Mononuclear cell (primary cell): ENCODE measurements around the gene PSENEN. TPM values are rescaled to one million over a fixed set of nuclear protein-coding genes. Genes with fewer than 3 reads are reported as not detected.
"Not testable (repeated sequence)": the region's sequence is repeated elsewhere in the genome, so short reads cannot be mapped to it uniquely, and the experiment has no call there.

Source experiments
- H3K27me3 ChIP-seq: 2 replicates; pipeline ENCODE4 v1.6.0; 2011; ENCODE audit warnings: low read length, control low read depth; ENCODE audit not compliant: insufficient read depth
- H3K4me1 ChIP-seq: 2 replicates; pipeline ENCODE4 v1.5.1; 2011; ENCODE audit warnings: mild to moderate bottlenecking, low read length, control low read depth; ENCODE audit not compliant: insufficient read depth
- H3K4me3 ChIP-seq: 2 replicates; pipeline ENCODE4 v1.5.1; 2011; ENCODE audit warnings: mild to moderate bottlenecking, low read length, moderate library complexity
- H3K9me3 ChIP-seq: 2 replicates; pipeline ENCODE4 v1.5.1; 2011; ENCODE audit warnings: low read depth, mild to moderate bottlenecking, control low read depth, low read length
- total RNA-seq: library from RNA; depleted of rRNA; stranded (reverse); fragments of >200 nt; gene quantifications from one replicate; pipeline ENCODE4 v1.2.3, GENCODE V29; 2012

PSENEN gene
- total RNA-seq, 1 donor = 8.0 TPM

DNA sequence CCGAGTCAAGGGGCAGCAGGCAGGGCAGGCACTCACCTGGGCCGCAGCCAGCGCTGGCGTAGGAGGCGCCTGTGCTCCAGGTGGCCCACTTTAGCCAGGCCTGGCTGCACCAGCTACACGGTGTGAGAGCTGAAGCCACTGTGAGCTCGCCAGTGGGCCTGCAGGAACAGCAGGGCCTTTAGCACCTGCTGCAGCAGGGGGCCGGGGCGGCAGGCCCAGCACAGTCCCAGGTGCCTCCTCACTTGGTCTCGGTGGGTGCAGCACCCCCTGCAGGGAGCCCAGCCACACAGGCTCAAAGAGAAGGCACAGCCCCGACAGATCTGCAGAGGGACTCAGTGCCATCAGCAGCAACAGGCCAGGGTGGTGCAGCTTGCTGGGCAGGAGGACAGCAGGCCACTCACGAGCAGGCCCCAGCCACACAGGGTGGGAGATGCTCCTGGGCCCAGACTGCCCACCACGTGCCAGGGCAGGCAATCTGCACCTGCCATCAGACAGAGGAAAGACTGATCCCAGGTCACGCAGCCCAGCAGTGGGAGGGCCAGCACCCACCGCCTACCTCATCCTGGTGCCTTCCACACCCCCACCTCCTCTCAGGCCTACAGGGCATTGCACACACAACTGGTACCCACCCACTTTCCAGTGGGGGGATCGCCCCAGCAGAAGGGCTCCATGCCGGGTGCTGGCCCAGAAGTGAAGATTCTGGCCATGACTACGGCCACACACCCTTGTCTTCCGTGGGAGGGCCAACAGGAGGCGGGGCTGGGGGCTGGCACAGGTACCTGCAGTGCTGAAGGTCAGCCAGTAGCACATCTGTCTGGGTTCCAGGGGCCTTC lies 45.7 kb downstream of the PSENEN start:
- Histone ChIP-seq H3K4me3 (no peak overlapping the region), H3K27me3 (no peaks in the 10 kb centered on the region), H3K9me3 (no peaks in the 10 kb centered on the region), H3K4me1 (no peaks in the 10 kb centered on the region)

DNA sequence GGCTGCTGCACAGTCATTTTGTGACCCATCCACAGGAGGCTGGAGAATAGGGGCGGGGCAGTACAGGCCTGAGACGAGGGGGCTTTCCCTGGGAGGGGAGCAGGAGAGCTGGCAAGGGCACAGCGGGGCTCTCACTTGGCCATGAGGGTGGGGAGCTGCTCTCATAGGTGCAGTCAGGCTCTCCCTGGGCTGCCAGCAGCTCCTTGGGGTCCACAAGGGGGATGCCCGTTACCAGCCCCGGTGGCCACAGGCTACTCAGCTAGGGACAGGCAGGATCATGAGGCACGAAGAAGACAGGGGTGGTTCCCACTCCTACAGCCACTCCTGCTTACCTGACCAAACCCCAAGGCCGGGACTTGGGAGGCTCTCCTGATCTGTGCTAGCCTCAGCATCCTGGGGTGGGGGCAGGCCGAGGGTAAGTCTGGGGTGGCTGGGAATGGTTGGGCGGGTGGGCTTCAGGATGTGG lies 46.4 kb downstream of the PSENEN start:
- Histone ChIP-seq H3K4me1 (no peaks in the 10 kb centered on the region), H3K4me3 (no peak overlapping the region), H3K9me3 (no peaks in the 10 kb centered on the region), H3K27me3 (peaks cover 5% of the 10 kb centered on the region)

DNA sequence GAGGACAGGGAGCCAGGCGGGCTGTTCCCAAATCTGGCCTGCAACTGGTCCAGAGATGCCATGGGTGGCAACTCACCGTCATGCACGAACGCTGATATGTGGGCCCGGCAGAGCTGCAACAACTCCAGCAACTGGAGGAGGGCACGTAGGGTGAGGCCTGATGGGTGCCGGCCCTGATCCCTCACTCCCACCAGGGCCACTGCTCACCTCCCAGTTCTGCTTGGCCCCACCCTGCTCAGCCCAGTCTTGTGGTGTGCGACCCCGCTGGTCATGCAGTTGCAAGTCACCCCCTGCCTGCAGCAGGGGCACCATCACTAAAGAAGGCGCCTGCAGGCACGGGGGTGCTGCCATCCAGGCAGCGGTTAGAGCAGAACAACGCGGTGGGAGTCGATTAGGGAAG lies 46.9 kb downstream of the PSENEN start:
- Histone ChIP-seq H3K9me3 (no peaks in the 10 kb centered on the region), H3K27me3 (peaks cover 6% of the 10 kb centered on the region), H3K4me3 (no peak overlapping the region), H3K4me1 (no peaks in the 10 kb centered on the region)

DNA sequence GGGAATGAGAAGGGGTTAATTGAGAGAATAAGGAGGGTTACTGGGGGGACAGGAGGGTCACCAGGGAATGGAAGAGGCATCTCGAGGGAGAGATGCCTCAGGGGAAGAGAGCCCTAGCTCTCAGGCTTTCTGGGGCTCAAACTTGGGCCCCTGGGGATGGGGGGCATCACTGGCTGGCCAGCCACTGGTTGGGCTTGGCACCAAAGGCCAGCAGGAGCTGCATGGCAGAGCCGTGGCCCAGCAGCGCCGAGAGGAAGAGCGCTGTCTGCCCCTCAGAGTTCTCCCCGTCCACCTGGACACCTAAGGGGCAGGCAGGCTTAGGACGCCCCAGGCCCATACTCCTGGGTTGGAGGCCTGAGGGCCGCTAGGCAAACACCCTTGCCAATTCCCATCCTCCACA lies 47.4 kb downstream of the PSENEN start:
- Histone ChIP-seq H3K27me3 (peaks cover 6% of the 10 kb centered on the region), H3K4me3 (no peak overlapping the region), H3K4me1 (no peaks in the 10 kb centered on the region), H3K9me3 (no peaks in the 10 kb centered on the region)

DNA sequence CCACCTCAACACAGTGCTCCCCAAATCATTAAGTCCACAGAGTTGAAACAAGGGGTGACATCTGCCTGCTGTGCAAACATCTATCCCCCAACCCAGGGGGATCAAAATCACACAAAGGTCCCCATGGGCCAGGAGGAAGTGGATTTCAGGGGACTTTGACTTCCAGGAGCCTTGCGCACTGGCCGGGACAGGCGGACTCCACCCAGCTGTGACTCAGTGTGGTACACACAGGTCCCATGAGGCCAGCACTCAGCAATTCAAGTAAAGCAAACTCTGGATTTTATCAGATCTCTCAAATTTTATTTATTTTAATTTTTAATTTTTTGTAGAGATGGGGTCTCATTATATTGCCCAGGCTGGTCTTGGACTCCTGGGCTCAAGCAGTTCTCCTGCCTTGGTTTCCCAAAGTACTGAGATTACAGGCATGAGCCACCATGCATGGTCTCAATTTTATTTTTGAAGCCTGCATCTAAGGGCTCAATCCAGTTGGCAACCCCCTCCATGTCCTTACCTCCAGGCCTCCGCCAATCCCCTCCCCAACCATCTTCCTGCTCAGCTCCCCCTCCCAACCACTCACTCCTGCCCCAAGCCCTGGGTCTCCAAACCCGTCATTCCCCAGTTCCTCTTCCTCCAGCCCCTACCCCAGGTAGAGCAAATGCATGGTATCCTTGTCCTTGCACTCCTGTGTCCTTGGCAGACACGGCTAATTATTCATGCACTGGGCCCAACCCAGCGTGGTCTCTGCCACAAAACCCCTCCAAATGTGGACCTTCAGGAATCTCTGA lies 48.1 kb downstream of the PSENEN start:
- no peak overlapping the region for H3K4me3 ChIP-seq
- H3K4me1 ChIP-seq = no peaks in the 10 kb centered on the region
- peaks cover 6% of the 10 kb centered on the region for H3K27me3 ChIP-seq
- H3K9me3 ChIP-seq = no peaks in the 10 kb centered on the region

DNA sequence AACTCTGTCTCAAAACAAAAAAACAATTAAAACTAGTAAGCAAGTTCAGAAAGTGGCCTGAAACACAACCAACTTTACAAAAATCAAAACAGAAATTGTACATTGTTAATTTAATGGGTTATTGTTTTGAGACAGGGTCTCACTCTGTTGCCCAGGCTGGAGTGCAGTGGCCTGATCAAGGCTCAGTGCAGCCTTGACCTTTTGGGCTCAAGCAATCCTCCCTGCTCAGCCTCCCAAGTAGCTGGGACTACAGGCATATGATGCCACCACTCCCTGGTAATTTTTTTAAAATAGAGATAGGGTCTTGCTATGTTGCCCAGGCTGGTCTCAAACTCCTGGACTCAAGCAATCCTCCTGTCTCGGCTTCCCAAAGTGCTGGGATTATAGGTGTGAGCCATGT lies 50.1 kb downstream of the PSENEN start:
- H3K4me1 ChIP-seq, H3K9me3 ChIP-seq, H3K27me3 ChIP-seq, H3K4me3 ChIP-seq: not testable (repeated sequence)

Other genes starting within 250 kb of the PSENEN start
- not detected for gene DMKN, start 232.0 kb upstream of the PSENEN start, total RNA-seq
- not detected for gene SBSN, start 217.3 kb upstream of the PSENEN start, total RNA-seq
- not detected for gene GAPDHS, start 212.2 kb upstream of the PSENEN start, total RNA-seq
- 25.9 TPM for gene TMEM147, start 200.0 kb upstream of the PSENEN start, total RNA-seq
- gene ATP4A, start 182.0 kb upstream of the PSENEN start, total RNA-seq = not detected
- not detected for gene PMIS2, start 159.5 kb upstream of the PSENEN start, total RNA-seq
- gene HAUS5, start 132.9 kb upstream of the PSENEN start, total RNA-seq = 6.0 TPM
- gene RBM42, start 116.6 kb upstream of the PSENEN start, total RNA-seq = 16.0 TPM
- gene ETV2, start 103.9 kb upstream of the PSENEN start, total RNA-seq = not detected
- 219 TPM for gene COX6B1, start 97.3 kb upstream of the PSENEN start, total RNA-seq
- gene UPK1A, start 79.1 kb upstream of the PSENEN start, total RNA-seq = not detected
- 0.42 TPM for gene ZBTB32, start 41.1 kb upstream of the PSENEN start, total RNA-seq
- gene KMT2B, start 27.6 kb upstream of the PSENEN start, total RNA-seq = 10.8 TPM
- gene IGFLR1, start 3.2 kb upstream of the PSENEN start, total RNA-seq = 8.7 TPM
- 18.4 TPM for gene U2AF1L4, start 233 bp upstream of the PSENEN start, total RNA-seq
- 1.9 TPM for gene LIN37, start 2.9 kb downstream of the PSENEN start, total RNA-seq
- gene HSPB6, start 11.4 kb downstream of the PSENEN start, total RNA-seq = not detected
- 5.1 TPM for gene PROSER3, start 12.5 kb downstream of the PSENEN start, total RNA-seq
- gene ARHGAP33, start 29.9 kb downstream of the PSENEN start, total RNA-seq = 4.1 TPM
- not detected for gene PRODH2, start 67.2 kb downstream of the PSENEN start, total RNA-seq
- gene NPHS1, start 106.9 kb downstream of the PSENEN start, total RNA-seq = not detected
- gene KIRREL2, start 111.3 kb downstream of the PSENEN start, total RNA-seq = 0.10 TPM
- not detected for gene APLP1, start 122.9 kb downstream of the PSENEN start, total RNA-seq
- gene NFKBID, start 154.9 kb downstream of the PSENEN start, total RNA-seq = 128 TPM
- 58.1 TPM for gene HCST, start 156.9 kb downstream of the PSENEN start, total RNA-seq
- gene TYROBP, start 162.6 kb downstream of the PSENEN start, total RNA-seq = 286 TPM
- 1.3 TPM for gene LRFN3, start 190.7 kb downstream of the PSENEN start, total RNA-seq
- 8.3 TPM for gene SDHAF1, start 249.5 kb downstream of the PSENEN start, total RNA-seq